SK-N-SH treated with all-trans-retinoic acid at 6 μM for 48 hours (cell line): ENCODE results near the gene ADORA3.

Experiments
- ATAC-seq: fragments of 200-7000 bp; cut with Tn5 transposase; 3 replicates; pipeline ENCODE4 v1.9.1; 2020; ENCODE audit warnings: mild to moderate bottlenecking, moderate library complexity
- ARNTL ChIP-seq: fragments of 450-650 bp; formaldehyde crosslinking; IDR thresholded peaks from 2 replicates; pipeline ENCODE4 v1.5.0; 2020; ENCODE audit warnings: low read depth, mild to moderate bottlenecking, moderate library complexity, borderline replicate concordance
- BACH2 ChIP-seq: fragments of 250-450 bp; sonication (Bioruptor Pico); IDR thresholded peaks from 2 replicates; pipeline ENCODE4 v1.9.0; 2021; ENCODE audit warnings: mild to moderate bottlenecking, borderline replicate concordance
- CSDC2 ChIP-seq: fragments of 250-450 bp; sonication (Bioruptor Pico); IDR thresholded peaks from 2 replicates; pipeline ENCODE4 v1.5.0; 2020; ENCODE audit warnings: mild to moderate bottlenecking, moderate library complexity
- CSRNP3 ChIP-seq: fragments of 250-450 bp; sonication (Bioruptor Pico); IDR thresholded peaks from 2 replicates; pipeline ENCODE4 v1.5.1; 2021; ENCODE audit warnings: mild to moderate bottlenecking, moderate library complexity
- ESRRG ChIP-seq: fragments of 250-450 bp; sonication (Bioruptor Pico); IDR thresholded peaks from 2 replicates; pipeline ENCODE4 v1.6.1; 2021; ENCODE audit warnings: mild to moderate bottlenecking
- ISL1 ChIP-seq: fragments of 250-450 bp; sonication (Bioruptor Pico); IDR thresholded peaks from 2 replicates; pipeline ENCODE4 v2.1.2; 2022; ENCODE audit warnings: mild to moderate bottlenecking, moderate library complexity
- OSR1 ChIP-seq: fragments of 250-450 bp; sonication (Bioruptor Pico); IDR thresholded peaks from 2 replicates; pipeline ENCODE4 v1.8.0; 2022; ENCODE audit warnings: moderate library complexity, mild to moderate bottlenecking, inconsistent platforms
- PATZ1 ChIP-seq: fragments of 250-450 bp; sonication (Bioruptor Pico); IDR thresholded peaks from 2 replicates; pipeline ENCODE4 v1.8.0; 2020; ENCODE audit warnings: mild to moderate bottlenecking, moderate library complexity, borderline replicate concordance
- POU6F1 ChIP-seq: fragments of 250-450 bp; sonication (Bioruptor Pico); IDR thresholded peaks from 2 replicates; pipeline ENCODE4 v1.8.0; 2021; ENCODE audit warnings: low read depth, mild to moderate bottlenecking, moderate library complexity, borderline replicate concordance
- PPARA ChIP-seq: fragments of 250-450 bp; sonication (Bioruptor Pico); IDR thresholded peaks from 2 replicates; pipeline ENCODE4 v1.5.0; 2020; ENCODE audit warnings: mild to moderate bottlenecking, borderline replicate concordance
- TCF4 ChIP-seq: fragments of 250-450 bp; sonication (Bioruptor Pico); IDR thresholded peaks from 2 replicates; pipeline ENCODE4 v1.8.0; 2021; ENCODE audit warnings: mild to moderate bottlenecking, moderate library complexity, borderline replicate concordance
- TOX ChIP-seq: fragments of 250-450 bp; sonication (Bioruptor Pico); IDR thresholded peaks from 2 replicates; pipeline ENCODE4 v1.8.0; 2021; ENCODE audit warnings: mild to moderate bottlenecking, moderate library complexity, borderline replicate concordance
- ZC3H10 ChIP-seq: fragments of 250-450 bp; sonication (Bioruptor Pico); IDR thresholded peaks from 2 replicates; pipeline ENCODE4 v1.5.1; 2021; ENCODE audit warnings: mild to moderate bottlenecking, moderate library complexity
- ZFP3 ChIP-seq: fragments of 250-450 bp; sonication (Bioruptor Pico); IDR thresholded peaks from 2 replicates; pipeline ENCODE4 v1.5.0; 2020; ENCODE audit warnings: mild to moderate bottlenecking, moderate library complexity
- ZFP30 ChIP-seq: fragments of 450-650 bp; formaldehyde crosslinking; IDR thresholded peaks from 2 replicates; pipeline ENCODE4 v1.5.0; 2022; ENCODE audit warnings: mild to moderate bottlenecking, moderate library complexity
- ZNF70 ChIP-seq: fragments of 450-650 bp; formaldehyde crosslinking; IDR thresholded peaks from 2 replicates; pipeline ENCODE4 v1.5.0; 2020; ENCODE audit warnings: mild to moderate bottlenecking, moderate library complexity
- ZNF8 ChIP-seq: fragments of 450-650 bp; formaldehyde crosslinking; IDR thresholded peaks from 2 replicates; pipeline ENCODE4 v1.5.0; 2020; ENCODE audit warnings: mild to moderate bottlenecking, moderate library complexity
- TF ChIP-seq, protein P1 (sequence below): fragments of 250-450 bp; sonication (Bioruptor Pico); IDR thresholded peaks from 2 replicates; pipeline ENCODE4 v1.5.1; 2020; ENCODE audit warnings: low read depth, mild to moderate bottlenecking, moderate library complexity

ADORA3 gene

GRCh38 chr1:111541721-111542120 is 38.3 kb upstream of the ADORA3 start (continued):
- TF ChIP-seq, protein P1, sequence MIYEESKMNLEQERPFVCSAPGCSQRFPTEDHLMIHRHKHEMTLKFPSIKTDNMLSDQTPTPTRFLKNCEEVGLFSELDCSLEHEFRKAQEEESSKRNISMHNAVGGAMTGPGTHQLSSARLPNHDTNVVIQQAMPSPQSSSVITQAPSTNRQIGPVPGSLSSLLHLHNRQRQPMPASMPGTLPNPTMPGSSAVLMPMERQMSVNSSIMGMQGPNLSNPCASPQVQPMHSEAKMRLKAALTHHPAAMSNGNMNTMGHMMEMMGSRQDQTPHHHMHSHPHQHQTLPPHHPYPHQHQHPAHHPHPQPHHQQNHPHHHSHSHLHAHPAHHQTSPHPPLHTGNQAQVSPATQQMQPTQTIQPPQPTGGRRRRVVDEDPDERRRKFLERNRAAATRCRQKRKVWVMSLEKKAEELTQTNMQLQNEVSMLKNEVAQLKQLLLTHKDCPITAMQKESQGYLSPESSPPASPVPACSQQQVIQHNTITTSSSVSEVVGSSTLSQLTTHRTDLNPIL = no peak

GRCh38 chr1:111540928-111541327 is 37.5 kb upstream of the ADORA3 start:
- TF ChIP-seq OSR1 (CRISPR knock-in tag) (no peak), ZFP30 (CRISPR knock-in tag) (no peak), PPARA (CRISPR knock-in tag) (no peak), PATZ1 (CRISPR knock-in tag) (no peak), BACH2 (CRISPR knock-in tag) (no peak), TCF4 (no peak), ESRRG (no peak), CSRNP3 (CRISPR knock-in tag) (no peak), ZNF70 (CRISPR knock-in tag) (no peak), ISL1 (CRISPR knock-in tag) (no peak), ARNTL (CRISPR knock-in tag) (no peak)
- TF ChIP-seq, protein P1 = no peak
- ATAC-seq = no peak

DNA sequence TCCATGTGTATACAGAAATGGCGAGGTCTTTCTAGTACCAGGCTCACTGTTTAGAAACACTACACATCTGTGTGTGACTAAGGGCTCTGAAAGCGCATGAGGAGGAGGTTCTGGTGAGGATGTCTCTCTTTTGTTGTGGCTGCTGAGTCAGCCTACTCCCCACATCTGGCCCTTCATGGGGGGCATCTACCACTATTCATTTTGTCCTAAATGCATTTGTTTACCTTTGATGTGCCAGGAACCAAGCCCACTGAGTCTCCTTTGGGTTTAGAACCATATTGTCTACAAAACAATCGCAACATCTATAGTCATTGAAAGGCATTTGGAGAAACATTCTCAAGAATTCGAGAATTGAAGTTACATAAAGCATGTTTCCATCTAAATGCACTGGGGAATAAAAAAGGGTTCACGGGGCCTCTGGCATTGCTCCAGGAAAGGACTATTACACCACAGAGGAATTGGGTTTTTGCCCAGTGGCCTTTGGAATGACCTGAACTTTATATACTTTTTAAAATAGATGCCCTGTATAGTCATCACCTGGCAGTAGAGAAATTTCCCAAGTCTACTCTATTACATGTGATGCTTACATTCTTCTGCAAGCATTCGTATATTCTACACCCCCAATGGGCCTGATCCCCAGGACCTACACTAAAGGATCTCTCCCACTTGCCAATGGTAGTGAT is 35.1 kb upstream of the ADORA3 start:
- peak; percentile 33; the same call in 2 of the 3 replicates for ATAC-seq
- no peak for TF ChIP-seq BACH2 (CRISPR knock-in tag)
- TF ChIP-seq ZC3H10 = no peak
- no peak for TF ChIP-seq OSR1 (CRISPR knock-in tag)
- no peak for TF ChIP-seq PPARA (CRISPR knock-in tag)
- TF ChIP-seq ZNF8 (CRISPR knock-in tag) = no peak
- no peak for TF ChIP-seq ZFP3 (CRISPR knock-in tag)
- TF ChIP-seq POU6F1 (CRISPR knock-in tag) = no peak
- TF ChIP-seq TCF4 = no peak
- TF ChIP-seq CSRNP3 (CRISPR knock-in tag) = no peak
- TF ChIP-seq TOX (CRISPR knock-in tag) = no peak
- no peak for TF ChIP-seq PATZ1 (CRISPR knock-in tag)
- TF ChIP-seq CSDC2 (CRISPR knock-in tag) = no peak
- no peak for TF ChIP-seq ZNF70 (CRISPR knock-in tag)
- TF ChIP-seq ISL1 (CRISPR knock-in tag) = no peak
- TF ChIP-seq, all 23 proteins: peak for 0
